Stimulated activated CD8-positive, alpha-beta memory T cell treated with anti-CD3 and anti-CD28 coated beads, Interleukin-15, amount 100 ng/mL, for 48 hours (primary cell): ENCODE results near the gene GGA1.
A peak's percentile ranks its signal among the peaks of the same experiment; 100 is the strongest.

ENCODE experiments used
- DNase-seq, 2 donors: peaks; one replicate each; pipeline ENCODE4 v3.0.0-alpha.2; 2020; ENCODE audit warnings: low read depth in 2 of 2

The GGA1 gene

DNA sequence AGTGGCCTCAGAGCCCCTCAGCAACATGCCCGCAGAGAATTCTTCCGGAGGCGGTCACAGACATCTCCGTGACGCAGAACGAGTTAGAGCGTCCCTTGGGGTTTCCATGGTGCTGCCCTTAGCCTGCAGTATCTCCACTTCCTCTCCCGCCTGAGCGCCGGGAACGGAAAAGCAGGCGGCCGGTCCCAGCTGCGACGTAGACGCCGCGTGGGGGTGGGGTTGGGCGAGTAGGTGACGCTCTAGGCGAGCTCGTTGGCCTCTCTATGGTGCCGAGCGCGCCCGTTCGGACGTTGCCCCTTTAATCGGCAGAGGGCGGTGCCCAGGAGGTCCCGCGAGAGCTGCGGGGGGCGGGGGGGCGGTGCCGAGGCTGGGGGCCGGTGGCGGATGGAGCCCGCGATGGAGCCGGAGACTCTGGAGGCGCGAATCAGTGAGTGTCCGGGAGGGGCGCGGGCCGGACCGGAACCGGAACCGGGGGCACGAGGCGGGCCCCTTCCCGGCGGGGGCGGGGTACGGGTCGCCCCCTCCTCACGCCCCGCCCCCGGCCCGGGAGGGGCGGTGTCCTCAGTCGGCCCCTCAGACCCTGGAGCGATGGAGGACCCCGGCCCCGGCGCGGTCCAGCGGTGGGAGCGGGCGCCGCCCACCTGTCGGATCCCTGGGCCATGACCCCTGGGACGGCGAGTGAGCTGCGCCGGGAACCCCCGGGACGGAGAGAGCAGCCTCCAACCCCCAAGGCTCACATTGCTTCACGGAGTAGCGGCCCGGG is at the start of gene GGA1:
GGA1 (plus strand) TSS at position 358 of the 763 bp plus-strand sequence; CDS start at position 385, 27 bp downstream.
- peak; percentile 94 for DNase-seq

DNA sequence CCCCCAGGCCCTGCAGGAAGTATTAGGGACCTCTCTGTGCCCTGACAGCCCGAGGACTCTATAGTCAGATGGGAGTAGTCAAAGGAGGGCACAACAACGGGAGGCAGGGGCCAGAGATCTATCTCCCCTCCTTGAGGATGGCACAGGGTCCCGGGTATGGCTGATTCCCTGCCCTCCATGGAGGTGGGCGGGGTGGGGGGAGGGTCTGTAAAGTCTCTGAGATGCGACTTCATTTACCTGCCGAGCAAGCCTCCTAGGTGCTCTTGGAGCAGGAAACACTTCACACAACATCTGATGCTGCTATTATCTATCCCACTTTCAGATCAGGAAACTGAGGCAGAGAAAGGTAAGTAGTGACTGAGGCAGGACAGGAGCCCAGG is 49.1 kb upstream of the GGA1 start:
- DNase-seq, result no peak

DNA sequence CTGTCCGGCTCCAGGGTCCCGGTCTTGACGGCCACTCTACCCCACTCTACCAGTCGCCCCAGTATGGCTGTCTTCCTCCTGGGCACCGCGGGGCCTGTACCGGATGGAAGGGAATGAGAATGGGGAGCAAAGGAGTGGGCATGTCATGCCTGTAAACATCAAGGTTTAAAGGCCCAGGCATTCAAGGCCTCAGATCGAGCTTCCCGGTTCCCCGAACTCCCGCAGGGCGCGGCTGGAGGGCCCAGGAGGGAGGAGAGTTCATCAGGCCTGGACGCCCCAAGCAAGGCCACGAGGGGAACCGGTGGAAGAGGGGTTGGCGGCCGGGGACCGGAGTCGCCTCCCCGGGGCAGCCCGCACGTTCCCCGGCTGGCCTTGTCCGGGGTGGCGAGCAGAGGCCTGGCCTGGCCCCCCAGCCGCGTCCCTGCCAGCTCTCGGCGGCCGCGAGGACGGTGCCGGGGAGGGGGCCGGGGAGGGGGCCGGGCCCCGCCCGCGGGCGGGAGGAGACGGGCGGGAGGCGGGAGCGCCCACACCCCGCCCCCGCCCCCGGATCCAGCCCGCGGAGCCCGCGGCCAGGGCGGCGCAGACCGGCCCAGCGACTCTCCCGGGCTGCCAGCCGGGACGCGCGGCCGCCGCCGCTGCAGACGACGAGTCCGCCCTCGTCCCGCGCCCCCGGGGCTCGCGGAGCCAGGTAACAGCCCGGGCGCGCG is 48.6 kb upstream of the GGA1 start, which contains the start of gene CDC42EP1:
CDC42EP1 (plus strand) TSS at position 580 of the 707 bp plus-strand sequence. CDS start 5,870 bp downstream, outside the sequence.
- DNase-seq, result no peak

DNA sequence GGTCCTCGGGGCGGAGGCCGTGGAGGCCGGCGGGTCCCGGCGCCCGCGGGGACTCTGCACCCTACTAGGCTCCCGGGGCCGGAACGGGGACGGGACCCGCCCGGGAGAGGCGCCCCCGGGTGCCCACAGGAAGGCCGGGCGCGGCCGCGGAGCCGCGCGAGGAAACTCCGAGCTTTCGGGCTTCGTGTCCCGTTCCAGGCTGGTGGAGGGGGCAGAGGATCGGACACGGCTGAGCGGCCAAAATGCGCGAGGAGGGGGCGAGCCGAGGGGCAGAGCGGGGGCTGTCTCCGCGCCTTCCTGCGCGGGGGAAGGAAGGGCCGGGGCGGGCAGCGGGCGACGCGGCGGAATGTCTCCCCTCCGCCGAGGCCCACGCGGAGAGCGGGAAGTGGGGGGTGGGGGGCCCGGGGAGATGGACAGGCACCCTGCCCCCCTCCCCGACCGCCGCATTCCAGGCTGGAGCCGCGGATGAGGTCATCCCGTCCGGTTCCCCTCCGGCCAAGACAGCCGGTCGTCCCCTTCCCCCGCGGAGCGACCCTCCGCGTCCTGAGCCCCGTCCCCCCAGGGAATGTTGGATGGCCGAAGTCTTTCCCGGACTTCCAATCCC is 47.9 kb upstream of the GGA1 start:
- DNase-seq, result no peak

GRCh38 chr22:37561212-37562048 is 47.2 kb upstream of the GGA1 start:
- peak; percentile 68 to 69 for DNase-seq

GRCh38 chr22:37562049-37562875 is 46.4 kb upstream of the GGA1 start:
- no peak for DNase-seq

DNA sequence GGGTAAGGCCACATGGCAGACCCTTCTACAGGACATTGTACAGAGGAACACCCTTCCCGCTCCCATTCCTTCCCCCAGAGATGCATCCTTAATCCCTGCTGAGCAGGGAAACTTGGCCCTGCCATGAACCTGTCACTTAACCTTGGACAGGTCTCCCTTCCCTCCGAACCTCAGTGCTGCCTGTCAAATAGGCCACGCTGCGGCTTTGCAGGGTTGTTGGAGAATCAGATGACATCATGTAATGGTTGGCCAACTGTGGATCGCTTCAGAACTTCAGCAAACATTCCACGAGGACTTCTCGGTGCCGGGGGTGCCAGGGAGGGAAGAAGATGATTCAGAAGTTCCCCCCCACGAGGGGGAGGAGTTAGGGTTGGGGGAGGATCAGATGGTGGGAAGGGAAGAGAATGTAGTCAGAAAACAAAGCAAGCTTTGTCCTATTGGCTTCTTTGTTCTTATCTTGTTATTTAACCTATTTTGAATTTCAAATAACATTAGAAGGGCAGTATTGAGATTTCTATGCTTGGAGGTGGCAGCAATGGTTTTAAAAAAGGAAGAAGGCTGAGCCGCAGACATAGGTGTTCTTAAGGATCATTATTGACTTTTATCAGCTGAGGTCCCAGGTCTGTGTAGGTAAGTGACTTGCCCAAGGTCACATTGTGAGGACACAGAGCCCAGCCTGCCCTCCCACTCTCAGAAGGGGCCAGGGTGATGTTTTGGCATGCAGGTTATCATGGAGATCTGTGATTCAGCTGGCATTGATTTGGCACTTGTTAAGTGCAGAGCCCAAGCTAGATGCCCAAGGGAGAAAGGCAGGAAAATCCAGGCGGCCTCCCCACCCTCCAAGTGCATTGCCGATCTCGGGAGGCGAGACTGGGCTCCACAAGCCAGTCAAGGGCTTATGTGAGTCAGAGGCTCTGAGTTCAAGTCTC is 45.2 kb upstream of the GGA1 start:
- DNase-seq, result no peak

- no peak for DNase-seq
Observed at GRCh38 chr22:37564111-37564711, 44.4 kb upstream of the GGA1 start.

- DNase-seq, result no peak
Observed at GRCh38 chr22:37565830-37566229, 42.8 kb upstream of the GGA1 start.

- DNase-seq, result peak; percentile 16 to 27
Observed at GRCh38 chr22:37566329-37566837, 42.3 kb upstream of the GGA1 start.

DNA sequence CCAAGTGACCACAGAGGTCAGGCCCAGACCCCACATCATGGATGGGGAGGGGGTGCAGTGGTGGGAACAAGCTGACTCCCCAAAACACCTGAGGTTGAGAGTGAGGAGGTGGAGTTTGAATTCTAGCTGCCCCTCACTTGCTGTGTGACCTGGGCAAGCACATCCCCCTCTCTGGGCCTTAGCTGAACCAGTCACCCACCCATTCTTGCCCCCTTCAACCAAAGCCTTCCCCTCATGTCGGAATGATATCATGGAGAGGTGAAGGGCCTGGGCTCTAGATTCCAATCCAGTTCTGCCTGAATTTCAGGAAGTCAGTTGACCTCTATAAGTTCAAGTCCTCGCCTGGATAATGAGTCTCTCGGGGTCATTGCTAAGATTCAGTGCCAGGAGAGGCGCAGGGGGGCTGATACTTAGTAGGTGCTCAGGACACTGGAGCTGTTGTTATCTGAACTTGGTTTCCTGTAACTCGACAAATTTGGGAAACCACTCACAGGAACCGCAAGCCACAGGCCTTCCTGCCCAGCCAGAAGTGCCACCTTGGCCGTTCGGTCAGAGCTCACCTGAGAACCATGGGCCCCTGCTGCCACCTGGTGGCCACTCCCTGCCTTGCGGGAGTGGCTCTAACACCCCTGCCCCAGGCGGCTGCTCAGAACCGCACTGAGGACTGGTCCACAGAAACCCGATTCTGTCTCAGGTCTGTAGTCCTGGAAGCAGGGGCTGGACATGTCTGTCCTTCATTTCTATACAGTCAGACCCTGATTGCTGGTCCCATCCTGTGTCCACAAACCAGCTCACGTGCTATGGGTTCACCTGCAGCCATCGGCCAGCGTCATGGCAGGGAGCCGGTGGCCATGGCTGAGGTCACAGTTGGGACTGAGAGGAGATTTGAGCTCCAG is 41.5 kb upstream of the GGA1 start:
- peak; percentile 80 to 84 for DNase-seq

GRCh38 chr22:37568012-37568411 is 40.6 kb upstream of the GGA1 start:
- DNase-seq, result no peak

- no peak for DNase-seq
Observed at GRCh38 chr22:37568448-37569008, 40.1 kb upstream of the GGA1 start.

DNA sequence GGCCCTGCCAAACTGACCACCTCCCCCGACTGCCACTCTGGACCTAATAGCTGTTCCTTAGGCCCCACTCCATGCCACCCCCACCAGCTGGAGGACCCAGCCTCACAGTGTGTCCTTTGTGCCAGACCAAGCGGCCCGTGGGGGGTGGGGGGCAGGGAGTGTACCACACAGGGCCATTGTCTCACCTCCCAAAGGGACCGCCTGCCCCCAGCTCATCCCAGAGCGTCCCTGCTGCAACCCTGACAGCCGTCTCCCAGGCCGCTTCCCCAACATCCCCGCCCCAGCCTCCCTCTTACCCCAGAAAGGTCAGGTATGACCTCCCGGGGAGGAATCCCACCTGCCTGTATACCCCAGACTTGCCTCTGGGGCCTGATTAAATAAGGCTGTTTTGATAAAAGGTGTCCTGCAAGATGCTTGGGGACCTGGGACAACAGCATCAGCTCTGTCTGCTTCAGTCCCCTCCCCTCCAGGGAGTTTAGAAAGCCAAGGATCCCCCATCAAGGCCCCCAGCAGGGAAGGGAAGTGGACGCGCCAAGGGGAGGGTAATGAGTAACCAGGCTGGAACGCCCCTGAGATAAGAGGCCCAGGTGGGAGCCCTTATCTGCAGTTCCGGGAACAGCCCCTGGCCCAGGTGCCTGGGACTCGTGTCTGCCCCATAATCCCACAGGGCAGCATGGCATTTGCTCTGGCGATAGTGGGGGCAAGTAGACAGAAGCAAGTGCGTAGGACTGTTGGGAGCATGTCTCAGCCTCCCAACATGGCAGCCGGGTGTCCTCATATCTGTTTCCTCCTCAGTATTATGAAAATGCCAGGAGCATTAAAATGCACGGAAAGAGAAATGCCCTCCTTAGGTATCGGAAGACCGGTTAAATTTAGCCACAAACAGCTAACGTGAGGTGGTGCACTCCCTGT is 39.4 kb upstream of the GGA1 start:
- DNase-seq, result no peak

- DNase-seq, result no peak
Observed at GRCh38 chr22:37569921-37570660, 38.5 kb upstream of the GGA1 start.

DNA sequence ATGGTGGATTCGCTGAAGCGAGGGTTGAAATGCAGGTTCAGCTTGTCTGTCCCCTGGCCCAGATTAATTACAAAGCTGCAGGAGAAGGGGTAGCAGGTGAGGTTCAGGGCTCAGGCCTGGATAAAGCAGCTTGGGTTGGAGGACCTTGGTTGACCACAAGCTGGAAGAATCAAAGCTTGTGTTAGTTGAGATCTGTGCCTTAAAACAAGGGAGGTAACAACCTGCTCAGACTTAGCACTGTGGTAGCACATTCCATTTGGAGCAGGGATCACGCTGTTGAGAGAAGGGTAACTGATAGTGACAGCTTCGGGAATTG is 38.0 kb upstream of the GGA1 start:
- no peak for DNase-seq
